HG03354 (cell line): ENCODE measurements around the gene ACTL7A.

Experiments
- ATAC-seq: cut with Tn5 transposase; IDR thresholded peaks from one replicate; pipeline ENCODE4 v1.9.1; 2021; ENCODE audit warnings: mild to moderate bottlenecking; ENCODE audit not compliant: unreplicated experiment, poor library complexity, severe bottlenecking

Gene ACTL7A

DNA sequence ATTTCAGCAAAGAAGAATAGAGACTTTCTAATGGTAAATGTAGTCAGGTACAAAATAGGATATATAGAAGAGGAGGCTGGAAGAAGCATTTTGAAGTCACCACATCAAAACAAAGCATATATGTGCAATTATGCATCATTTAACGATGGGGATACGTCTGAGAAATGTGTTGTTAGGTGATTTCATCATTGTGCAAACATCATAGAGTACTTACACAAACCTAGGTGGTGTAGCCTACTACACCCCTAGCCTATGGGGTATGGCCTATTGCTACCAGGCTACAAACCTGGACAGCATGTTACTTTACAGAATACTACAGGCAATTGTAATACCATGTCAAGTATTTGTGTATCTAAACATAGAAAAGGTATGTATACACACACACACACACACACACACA, 43.4 kb downstream of the ACTL7A start:
- no peak for ATAC-seq

DNA sequence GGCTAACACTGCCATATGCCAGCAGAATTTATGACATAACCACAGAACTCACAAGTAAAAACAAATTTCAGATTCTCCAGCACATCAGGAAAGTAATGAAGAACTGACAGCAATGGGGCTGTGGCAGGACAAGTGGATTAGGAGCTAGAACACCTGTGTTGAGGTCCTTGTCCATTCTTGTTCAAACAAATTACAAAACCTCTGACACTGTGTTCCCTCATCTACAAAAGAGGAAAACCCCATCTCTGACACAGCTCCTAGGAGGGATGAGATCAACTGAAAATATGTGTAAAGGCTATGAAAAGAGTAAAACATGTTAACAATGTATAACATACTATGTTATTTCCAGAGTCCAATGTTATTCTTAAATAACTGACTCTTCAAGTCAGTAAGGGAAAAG, 48.3 kb downstream of the ACTL7A start:
- ATAC-seq: no peak

DNA sequence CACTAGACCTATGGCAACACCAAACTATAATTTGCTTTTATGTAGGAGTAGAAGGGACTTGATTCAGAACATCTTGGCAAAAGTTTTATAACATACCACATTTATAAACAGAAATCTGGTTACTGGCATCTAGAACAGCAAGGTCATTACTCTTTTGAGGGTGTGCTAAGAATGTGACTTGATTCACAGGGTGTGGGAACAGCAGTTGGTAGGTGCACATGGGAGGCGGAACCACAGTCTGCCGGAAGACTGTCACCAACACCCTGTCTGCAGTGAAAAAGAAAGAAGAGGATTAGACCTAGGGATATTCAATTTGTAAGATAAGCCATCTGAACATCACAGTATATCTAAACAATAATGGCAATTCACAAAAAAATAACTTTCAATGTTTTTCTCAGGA, 48.8 kb downstream of the ACTL7A start:
- no peak for ATAC-seq

DNA sequence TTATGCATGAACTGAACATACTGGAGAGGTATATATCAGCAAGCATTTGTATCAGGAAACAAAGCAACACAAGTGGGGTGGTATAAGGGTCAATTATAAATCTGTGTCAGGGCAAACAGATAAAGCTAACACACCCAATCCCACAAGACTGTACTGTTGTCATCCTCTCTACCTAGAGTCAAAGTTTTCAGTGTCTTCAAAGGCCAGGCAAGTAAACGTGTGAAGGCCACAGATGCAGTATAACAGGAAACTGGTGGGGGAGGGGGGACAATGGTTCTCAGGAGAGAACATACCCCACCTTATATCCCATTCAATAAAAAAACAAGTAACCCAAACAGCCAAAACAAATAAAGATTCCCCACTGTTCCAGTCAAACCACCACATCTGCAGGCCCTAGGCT, 49.8 kb downstream of the ACTL7A start:
- ATAC-seq: no peak
